DND-41 (cell line): ENCODE measurements around the gene TBCK.

Experiments
- ATAC-seq: fragments of 200-7000 bp; cut with Tn5 transposase; 3 replicates; pipeline ENCODE4 v1.9.1; 2021; ENCODE audit warnings: low read depth; ENCODE audit not compliant: insufficient read depth
- DNase-seq: peaks from one replicate; pipeline ENCODE4 v3.0.0-alpha.2; 2020
- H2AFZ ChIP-seq: 2 replicates; pipeline ENCODE4 v1.6.0; 2012; ENCODE audit warnings: low read depth, low read length
- H3K27ac ChIP-seq: 2 replicates; pipeline ENCODE4 v1.5.1; 2012; ENCODE audit warnings: low read length, inconsistent platforms
- H3K27me3 ChIP-seq: fragments of 200-600 bp; sonication (generic); 2 replicates; pipeline ENCODE4 v1.6.0; 2012; ENCODE audit warnings: low read length, mild to moderate bottlenecking, inconsistent platforms; ENCODE audit not compliant: insufficient read depth, poor library complexity
- H3K36me3 ChIP-seq: 2 replicates; pipeline ENCODE4 v1.5.1; 2012; ENCODE audit warnings: low read length, inconsistent platforms; ENCODE audit not compliant: insufficient read depth
- H3K4me1 ChIP-seq: 2 replicates; pipeline ENCODE4 v1.5.1; 2012; ENCODE audit warnings: mild to moderate bottlenecking, low read length; ENCODE audit not compliant: insufficient read depth
- H3K4me2 ChIP-seq: 2 replicates; pipeline ENCODE4 v1.6.0; 2012; ENCODE audit warnings: mild to moderate bottlenecking, moderate library complexity, low read length, inconsistent platforms; ENCODE audit not compliant: insufficient read depth
- H3K4me3 ChIP-seq, 2 experiments: fragments of 200-600 bp in 1 of 2; shearing (Covaris generic) in 1 of 2; 2 replicates each; pipeline ENCODE4 v1.5.1; 2012 to 2016; ENCODE audit warnings: inconsistent platforms in 2 of 2, low read length in 2 of 2, mild to moderate bottlenecking in 2 of 2, low read depth in 1 of 2, moderate library complexity in 1 of 2
- H3K79me2 ChIP-seq: 2 replicates; pipeline ENCODE4 v1.6.0; 2012; ENCODE audit warnings: low read length, inconsistent platforms; ENCODE audit not compliant: insufficient read depth
- H3K9ac ChIP-seq: 2 replicates; pipeline ENCODE4 v1.6.0; 2012; ENCODE audit warnings: low read depth, mild to moderate bottlenecking, inconsistent platforms, low read length, moderate library complexity
- H3K9me3 ChIP-seq: 2 replicates; pipeline ENCODE4 v1.5.1; 2012; ENCODE audit warnings: low read length, moderate library complexity, mild to moderate bottlenecking, inconsistent platforms; ENCODE audit not compliant: insufficient read depth, severe bottlenecking
- H4K20me1 ChIP-seq: 2 replicates; pipeline ENCODE4 v1.6.0; 2012; ENCODE audit warnings: low read length; ENCODE audit not compliant: insufficient read depth
- EZH2 ChIP-seq: IDR thresholded peaks from 3 replicates; pipeline ENCODE4 v1.6.1; 2012; ENCODE audit warnings: borderline replicate concordance, low read depth, mild to moderate bottlenecking, moderate library complexity, low read length, inconsistent platforms; ENCODE audit not compliant: severe bottlenecking
- TF ChIP-seq, protein P1 (sequence below): IDR thresholded peaks from 2 replicates; pipeline ENCODE4 v1.5.1; 2012; ENCODE audit warnings: borderline replicate concordance, low read length, moderate library complexity, mild to moderate bottlenecking; ENCODE audit not compliant: poor library complexity, severe bottlenecking; ENCODE audit errors: extremely low read depth

TBCK gene

DNA sequence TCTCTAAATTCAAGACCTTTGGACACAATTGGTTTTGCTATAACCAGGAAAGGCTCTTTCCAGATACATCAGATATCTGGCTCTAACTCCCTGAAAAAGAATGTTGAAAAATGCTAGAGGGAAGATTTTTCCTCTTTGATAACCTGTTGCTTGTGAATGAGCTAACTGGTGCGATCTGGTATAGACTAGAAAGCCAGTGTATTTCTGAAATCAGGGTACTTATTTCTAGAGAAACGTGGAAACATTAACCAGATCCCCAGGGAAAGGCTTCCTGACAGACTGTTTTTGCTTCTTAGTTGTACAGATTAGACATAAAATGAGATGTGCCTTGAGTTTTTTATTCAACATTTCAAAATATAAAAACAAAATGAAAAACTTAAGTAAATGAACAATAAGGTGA lies 313.0 kb downstream of the TBCK start:
- DNase-seq (no peak), ATAC-seq (no peak)
- Histone ChIP-seq H3K4me2 (no peak overlapping the region), H3K9ac (no peak overlapping the region), H3K9me3 (no peaks in the 10 kb centered on the region), H3K36me3 (no peaks in the 10 kb centered on the region), H3K4me3 (no peak overlapping the region), H2AFZ (no peak overlapping the region), H4K20me1 (no peaks in the 10 kb centered on the region), H3K79me2 (no peaks in the 10 kb centered on the region), H3K27ac (no peak overlapping the region), H3K27me3 (no peaks in the 10 kb centered on the region), H3K4me1 (no peaks in the 10 kb centered on the region)
- no peak for TF ChIP-seq EZH2
- TF ChIP-seq, protein P1, sequence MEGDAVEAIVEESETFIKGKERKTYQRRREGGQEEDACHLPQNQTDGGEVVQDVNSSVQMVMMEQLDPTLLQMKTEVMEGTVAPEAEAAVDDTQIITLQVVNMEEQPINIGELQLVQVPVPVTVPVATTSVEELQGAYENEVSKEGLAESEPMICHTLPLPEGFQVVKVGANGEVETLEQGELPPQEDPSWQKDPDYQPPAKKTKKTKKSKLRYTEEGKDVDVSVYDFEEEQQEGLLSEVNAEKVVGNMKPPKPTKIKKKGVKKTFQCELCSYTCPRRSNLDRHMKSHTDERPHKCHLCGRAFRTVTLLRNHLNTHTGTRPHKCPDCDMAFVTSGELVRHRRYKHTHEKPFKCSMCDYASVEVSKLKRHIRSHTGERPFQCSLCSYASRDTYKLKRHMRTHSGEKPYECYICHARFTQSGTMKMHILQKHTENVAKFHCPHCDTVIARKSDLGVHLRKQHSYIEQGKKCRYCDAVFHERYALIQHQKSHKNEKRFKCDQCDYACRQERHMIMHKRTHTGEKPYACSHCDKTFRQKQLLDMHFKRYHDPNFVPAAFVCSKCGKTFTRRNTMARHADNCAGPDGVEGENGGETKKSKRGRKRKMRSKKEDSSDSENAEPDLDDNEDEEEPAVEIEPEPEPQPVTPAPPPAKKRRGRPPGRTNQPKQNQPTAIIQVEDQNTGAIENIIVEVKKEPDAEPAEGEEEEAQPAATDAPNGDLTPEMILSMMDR = no peak

DNA sequence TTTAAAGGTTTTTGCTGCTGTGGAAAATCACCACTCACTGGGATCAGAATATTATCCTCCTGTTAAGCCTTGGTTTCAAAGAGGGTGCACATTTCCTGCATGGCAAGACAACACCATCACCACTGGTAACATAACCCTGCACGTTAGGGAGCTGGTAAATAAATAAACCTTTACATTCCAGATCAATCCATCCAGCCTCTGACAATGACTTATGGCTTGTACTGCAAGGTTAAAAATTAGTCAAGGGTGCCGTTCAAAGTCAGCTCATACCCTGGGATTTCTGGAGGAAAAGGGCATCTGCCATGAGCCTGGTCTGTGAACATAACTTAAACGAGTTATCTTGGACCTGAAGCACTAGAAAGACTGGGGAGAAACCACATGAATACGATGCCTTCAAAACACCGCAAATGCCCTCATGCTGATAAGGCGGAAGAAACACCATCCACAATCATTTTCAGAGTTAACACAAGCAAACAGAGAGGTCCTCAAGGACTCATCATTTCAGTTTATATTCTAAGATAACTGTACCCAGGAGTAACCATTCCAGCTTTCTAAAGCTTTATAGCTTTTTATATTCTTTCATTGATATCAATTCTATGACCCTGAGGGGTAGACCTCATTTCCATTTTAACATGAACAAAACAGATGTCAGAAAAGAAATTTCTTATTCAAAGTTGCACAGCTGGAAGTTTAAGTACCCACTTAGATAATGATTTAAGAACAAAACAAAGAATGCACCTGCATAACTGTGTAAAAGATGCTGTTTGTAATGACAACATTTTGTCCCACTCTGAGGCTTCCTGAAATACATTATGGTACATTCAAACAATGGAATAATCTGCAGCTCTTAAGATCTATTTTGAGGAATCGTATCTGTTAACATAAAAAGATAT lies 317.6 kb downstream of the TBCK start:
- H3K27me3 ChIP-seq = no peaks in the 10 kb centered on the region
- no peak overlapping the region for H2AFZ ChIP-seq
- no peak overlapping the region for H3K9ac ChIP-seq
- H3K4me3 ChIP-seq = no peak overlapping the region
- no peaks in the 10 kb centered on the region for H3K36me3 ChIP-seq
- TF ChIP-seq, protein P1 = no peak
- TF ChIP-seq EZH2 = no peak
- H3K4me1 ChIP-seq = no peaks in the 10 kb centered on the region
- ATAC-seq (no peak), DNase-seq (no peak)
- H3K79me2 ChIP-seq = no peaks in the 10 kb centered on the region
- H3K9me3 ChIP-seq = no peaks in the 10 kb centered on the region
- no peak overlapping the region for H3K4me2 ChIP-seq
- no peaks in the 10 kb centered on the region for H4K20me1 ChIP-seq
- H3K27ac ChIP-seq = no peak overlapping the region

DNA sequence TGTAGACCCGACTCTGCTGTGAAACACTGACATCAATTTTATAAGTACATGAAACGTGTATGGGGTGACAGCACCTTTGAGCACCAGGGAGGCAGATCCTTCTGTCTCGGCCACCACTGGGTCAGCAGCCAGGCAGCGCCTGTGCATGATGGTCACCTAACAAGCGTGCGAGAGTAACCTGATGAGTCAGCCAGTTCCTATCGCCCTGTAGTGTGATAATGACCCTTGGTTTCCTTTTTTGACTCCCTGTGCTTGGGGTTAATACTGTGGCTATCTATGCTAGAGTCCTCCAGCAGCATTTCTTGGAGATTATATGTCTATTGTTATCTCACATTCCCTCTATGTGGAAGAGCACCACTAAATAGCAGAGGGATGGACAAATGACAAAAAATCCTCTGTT lies 319.2 kb downstream of the TBCK start:
- H3K9ac ChIP-seq = no peak overlapping the region
- no peaks in the 10 kb centered on the region for H3K36me3 ChIP-seq
- no peaks in the 10 kb centered on the region for H3K79me2 ChIP-seq
- no peak overlapping the region for H3K4me3 ChIP-seq
- no peaks in the 10 kb centered on the region for H3K4me1 ChIP-seq
- no peak for DNase-seq
- H3K27me3 ChIP-seq = no peaks in the 10 kb centered on the region
- TF ChIP-seq, protein P1 = no peak
- no peak for TF ChIP-seq EZH2
- no peak overlapping the region for H3K27ac ChIP-seq
- no peaks in the 10 kb centered on the region for H4K20me1 ChIP-seq
- H3K4me2 ChIP-seq = no peak overlapping the region
- no peaks in the 10 kb centered on the region for H3K9me3 ChIP-seq
- no peak for ATAC-seq
- no peak overlapping the region for H2AFZ ChIP-seq
